Smooth muscle cell (in vitro differentiated cells): ENCODE results near the gene ACTG2. TPM values are rescaled to one million over a fixed set of nuclear protein-coding genes. Genes with fewer than 3 reads are reported as not detected.

Source experiments
- DNase-seq: peaks from one replicate; lab custom pipeline; 2025; ENCODE audit not compliant: unreplicated experiment; lab: John Stamatoyannopoulos, UW
- H2AFZ ChIP-seq: fragments of 200-600 bp; sonication (generic); 2 replicates; pipeline ENCODE4 v1.6.0; 2016; ENCODE audit warnings: antibody characterized with exemption, low read depth, mild to moderate bottlenecking
- H3F3A ChIP-seq: fragments of 200-600 bp; sonication (generic); 2 replicates; pipeline ENCODE4 v1.6.0; 2017; ENCODE audit warnings: antibody characterized with exemption, low read depth
- H3K27ac ChIP-seq: fragments of 200-600 bp; sonication (generic); 2 replicates; pipeline ENCODE4 v1.5.1; 2016; ENCODE audit warnings: low read depth, mild to moderate bottlenecking
- H3K27me3 ChIP-seq: fragments of 200-600 bp; sonication (generic); 2 replicates; pipeline ENCODE4 v1.6.1; 2016; ENCODE audit warnings: low read depth, mild to moderate bottlenecking
- H3K36me3 ChIP-seq: fragments of 200-600 bp; sonication (generic); 2 replicates; pipeline ENCODE4 v1.5.1; 2016; ENCODE audit warnings: low read depth
- H3K4me1 ChIP-seq: fragments of 200-600 bp; sonication (generic); 2 replicates; pipeline ENCODE4 v1.5.1; 2016; ENCODE audit warnings: low read depth
- H3K4me2 ChIP-seq: fragments of 200-600 bp; sonication (generic); 2 replicates; pipeline ENCODE4 v1.6.0; 2016; ENCODE audit warnings: mild to moderate bottlenecking
- H3K4me3 ChIP-seq: fragments of 200-600 bp; sonication (generic); 2 replicates; pipeline ENCODE4 v1.5.1; 2016; ENCODE audit warnings: mild to moderate bottlenecking
- H3K79me2 ChIP-seq: fragments of 200-600 bp; sonication (generic); 2 replicates; pipeline ENCODE4 v1.6.0; 2016; ENCODE audit warnings: low read depth, mild to moderate bottlenecking
- H3K9ac ChIP-seq: fragments of 200-600 bp; sonication (generic); 2 replicates; pipeline ENCODE4 v1.6.0; 2016; ENCODE audit warnings: low read depth
- H3K9me3 ChIP-seq: fragments of 200-600 bp; sonication (generic); replicated peaks from 2 replicates; pipeline ENCODE4 v1.5.1; 2016; ENCODE audit warnings: low read depth
- H4K20me1 ChIP-seq: fragments of 200-600 bp; sonication (generic); 2 replicates; pipeline ENCODE4 v1.6.0; 2016; ENCODE audit warnings: low read depth
- CTCF ChIP-seq: fragments of 200-600 bp; sonication (generic); IDR thresholded peaks from 2 replicates; pipeline ENCODE4 v1.5.1; 2017; ENCODE audit warnings: borderline replicate concordance, mild to moderate bottlenecking, antibody characterized with exemption; ENCODE audit not compliant: insufficient read depth, poor library complexity, severe bottlenecking
- WGBS: methylation state at CpG from one replicate; pipeline ENCODE4 v1.1.7; 2016; ENCODE audit warnings: low lambda C conversion rate; 5-methylcytosine and 5-hydroxymethylcytosine counted together
- polyA plus RNA-seq: library from polyadenylated mRNA; unstranded; fragments of >200 nt; fragmentation: Nextera tagmentation; extraction: Ambion mirVana; gene quantifications from 2 replicates; pipeline ENCODE4 v1.2.1, GENCODE V29; 2016
- total RNA-seq: library from RNA; depleted of rRNA; stranded (reverse); fragments of >200 nt; gene quantifications from 2 replicates; pipeline ENCODE4 v1.2.3, GENCODE V29; 2014

ACTG2 gene
- total and polyA plus RNA-seq, 2 experiments from 2014 or later = 323 to 874 TPM

- no peak overlapping the region for H3K4me2 ChIP-seq
- H3K4me1 ChIP-seq = peaks cover 3% of the 10 kb centered on the region
- H3K9ac ChIP-seq = no peak overlapping the region
- peaks cover 10% of the 10 kb centered on the region for H3K36me3 ChIP-seq
- H3K79me2 ChIP-seq = no peaks in the 10 kb centered on the region
- no peaks in the 10 kb centered on the region for H3K9me3 ChIP-seq
- 97% methylated on average over 2 of the region's 2 CpGs for WGBS
- no peak overlapping the region for H3K4me3 ChIP-seq
- H2AFZ ChIP-seq = no peak overlapping the region
- H4K20me1 ChIP-seq = peaks cover 6% of the 10 kb centered on the region
- no peaks in the 10 kb centered on the region for H3K27me3 ChIP-seq
- peaks cover 10% of the 10 kb centered on the region for H3F3A ChIP-seq
- DNase-seq = no peak
- no peak for TF ChIP-seq CTCF
- no peak overlapping the region for H3K27ac ChIP-seq
Measured at GRCh38 chr2:73862987-73863386, 29.8 kb upstream of the ACTG2 start.

- WGBS = 80% methylated on average over 9 of the region's 9 CpGs
- H3K27ac ChIP-seq = no peak overlapping the region
- no peak overlapping the region for H3K4me3 ChIP-seq
- no peaks in the 10 kb centered on the region for H3K4me1 ChIP-seq
- no peaks in the 10 kb centered on the region for H3K27me3 ChIP-seq
- TF ChIP-seq CTCF = no peak
- H3K9me3 ChIP-seq = no peaks in the 10 kb centered on the region
- DNase-seq = no peak
- H3K36me3 ChIP-seq = no peaks in the 10 kb centered on the region
- no peaks in the 10 kb centered on the region for H4K20me1 ChIP-seq
- no peaks in the 10 kb centered on the region for H3K79me2 ChIP-seq
- H3F3A ChIP-seq = no peaks in the 10 kb centered on the region
- H3K9ac ChIP-seq = no peak overlapping the region
- H3K4me2 ChIP-seq = no peak overlapping the region
- H2AFZ ChIP-seq = no peak overlapping the region
Measured at GRCh38 chr2:73868204-73868978, 24.4 kb upstream of the ACTG2 start.

GRCh38 chr2:73870084-73870483, 22.7 kb upstream of the ACTG2 start:
- Histone ChIP-seq H2AFZ (no peak overlapping the region), H3K4me2 (no peak overlapping the region), H3K9ac (no peak overlapping the region)

More at GRCh38 chr2:73870084-73870483, 22.7 kb upstream of the ACTG2 start:
- no peaks in the 10 kb centered on the region for H4K20me1 ChIP-seq
- no peaks in the 10 kb centered on the region for H3K27me3 ChIP-seq
- no peaks in the 10 kb centered on the region for H3K4me1 ChIP-seq
- 67% methylated on average over 4 of the region's 4 CpGs for WGBS
- H3K4me3 ChIP-seq = no peak overlapping the region
- TF ChIP-seq CTCF = no peak
- no peaks in the 10 kb centered on the region for H3F3A ChIP-seq
- no peaks in the 10 kb centered on the region for H3K9me3 ChIP-seq
- no peaks in the 10 kb centered on the region for H3K79me2 ChIP-seq
- no peak overlapping the region for H3K27ac ChIP-seq
- no peaks in the 10 kb centered on the region for H3K36me3 ChIP-seq
- DNase-seq = no peak
